NOMO-1 treated with DMSO at 0.1 percent for 48 hours (cell line): ENCODE data around the gene KIF26A.

Experiments
- DNase-seq: peaks from one replicate; lab custom pipeline; 2025; ENCODE audit not compliant: unreplicated experiment; lab: John Stamatoyannopoulos, UW

KIF26A gene

DNA sequence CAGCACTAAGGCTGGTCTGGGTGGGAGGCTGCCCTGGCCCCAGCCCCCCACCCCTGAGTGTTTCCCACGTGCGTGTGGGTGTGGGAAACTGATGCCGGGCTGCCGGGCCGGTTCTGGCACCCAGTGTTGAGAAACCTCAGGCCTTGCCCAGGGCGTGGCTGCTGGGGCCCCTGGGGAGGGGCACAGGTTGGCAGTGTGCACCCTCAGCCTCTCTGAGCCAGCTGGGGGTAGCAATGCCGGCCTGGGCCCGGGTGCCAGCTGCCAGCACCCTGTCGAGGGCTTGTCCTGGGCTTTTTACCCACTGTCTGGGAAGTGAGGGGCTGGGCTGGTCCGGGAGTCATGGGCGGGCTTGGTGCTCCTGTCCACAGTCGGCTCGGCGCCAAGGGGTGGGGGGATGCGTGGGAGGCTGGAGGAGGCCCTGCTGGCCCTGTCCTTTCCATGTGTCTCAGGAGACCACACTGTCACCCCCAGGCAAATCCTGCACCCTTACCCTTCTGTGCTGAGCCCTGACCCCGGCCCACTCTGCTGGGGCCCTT, 37.2 kb upstream of the KIF26A start:
- no peak for DNase-seq

DNA sequence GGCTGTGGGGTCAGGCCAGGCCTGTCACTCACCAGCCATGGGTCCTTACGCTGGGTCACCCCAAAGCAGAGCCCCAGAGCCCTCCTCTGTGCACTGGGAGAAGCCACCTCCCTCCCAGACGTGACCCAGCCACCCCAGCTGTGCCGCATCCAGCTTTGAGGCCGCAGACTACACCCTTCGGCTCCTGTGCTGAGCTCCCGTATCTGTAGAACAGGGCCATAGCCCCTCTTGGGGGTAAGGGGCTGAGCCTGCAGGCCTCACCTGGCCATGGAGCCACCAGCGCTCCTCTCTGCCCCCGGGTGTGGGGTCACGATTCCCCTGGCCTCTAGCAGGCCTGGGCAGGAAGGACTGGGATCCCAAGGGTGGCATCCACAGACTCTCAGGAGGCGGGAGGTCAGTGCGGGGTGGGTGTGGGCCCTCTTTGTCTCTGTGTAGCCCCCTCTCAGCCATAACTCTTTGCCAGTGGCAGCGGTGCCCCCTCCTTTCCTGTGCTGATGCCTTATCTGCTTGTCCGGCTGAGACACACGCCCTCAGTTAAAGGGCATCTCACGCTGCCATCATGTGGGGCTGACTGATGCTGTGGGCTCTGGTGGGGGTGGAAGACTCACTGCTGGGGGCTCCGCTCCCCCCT, 36.6 kb upstream of the KIF26A start:
- no peak for DNase-seq

DNA sequence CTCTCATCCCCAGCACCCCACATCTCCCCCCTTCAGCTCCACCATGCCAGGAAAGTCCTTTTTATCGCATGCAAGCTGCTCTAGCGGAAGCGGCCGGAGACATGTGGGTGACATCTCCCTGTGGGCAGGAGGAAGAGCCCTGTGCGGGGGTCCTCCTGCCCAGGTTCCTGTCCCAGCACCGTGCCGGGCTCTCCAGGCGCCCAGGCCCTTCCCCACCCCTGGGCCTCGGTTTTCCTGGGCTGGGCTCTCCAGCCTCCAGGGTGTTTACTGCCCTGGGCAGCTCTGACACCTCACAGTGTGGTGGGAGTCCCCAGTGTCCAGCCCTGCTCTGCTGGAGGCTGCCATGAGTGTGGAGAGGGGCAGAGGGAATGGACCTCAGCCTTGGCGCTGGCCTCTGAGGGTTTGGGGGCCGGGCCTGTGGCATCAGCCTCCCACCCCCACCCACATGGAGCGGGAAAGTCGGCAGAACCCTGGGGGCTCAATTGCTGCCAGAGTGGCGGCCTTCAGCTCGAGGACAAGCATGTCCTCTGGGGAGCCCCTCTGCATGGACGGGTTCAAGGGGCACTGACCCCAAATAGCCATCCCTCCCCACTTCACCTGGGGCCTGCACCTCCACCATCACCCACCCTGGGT, 36.0 kb upstream of the KIF26A start:
- DNase-seq = no peak

DNA sequence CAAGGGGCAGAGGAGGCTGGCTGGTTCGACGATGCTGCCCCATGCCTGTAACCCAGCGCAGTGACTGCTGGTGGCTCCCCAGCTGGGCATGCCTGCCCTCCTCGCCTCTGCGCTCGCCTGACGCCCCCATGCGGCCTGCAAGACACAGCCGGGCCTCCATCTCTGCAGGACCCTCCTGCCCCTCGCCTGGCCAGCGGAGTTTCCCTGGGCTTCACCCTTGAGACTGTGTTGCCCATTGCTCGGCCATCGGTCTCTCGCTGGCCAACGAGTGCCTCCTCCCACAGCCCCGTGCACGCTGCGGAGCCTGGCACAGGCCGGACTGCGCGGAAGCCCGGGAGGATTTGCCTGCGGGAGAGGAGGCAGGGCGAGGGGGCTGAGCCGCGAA, 35.3 kb upstream of the KIF26A start:
- DNase-seq = no peak

DNA sequence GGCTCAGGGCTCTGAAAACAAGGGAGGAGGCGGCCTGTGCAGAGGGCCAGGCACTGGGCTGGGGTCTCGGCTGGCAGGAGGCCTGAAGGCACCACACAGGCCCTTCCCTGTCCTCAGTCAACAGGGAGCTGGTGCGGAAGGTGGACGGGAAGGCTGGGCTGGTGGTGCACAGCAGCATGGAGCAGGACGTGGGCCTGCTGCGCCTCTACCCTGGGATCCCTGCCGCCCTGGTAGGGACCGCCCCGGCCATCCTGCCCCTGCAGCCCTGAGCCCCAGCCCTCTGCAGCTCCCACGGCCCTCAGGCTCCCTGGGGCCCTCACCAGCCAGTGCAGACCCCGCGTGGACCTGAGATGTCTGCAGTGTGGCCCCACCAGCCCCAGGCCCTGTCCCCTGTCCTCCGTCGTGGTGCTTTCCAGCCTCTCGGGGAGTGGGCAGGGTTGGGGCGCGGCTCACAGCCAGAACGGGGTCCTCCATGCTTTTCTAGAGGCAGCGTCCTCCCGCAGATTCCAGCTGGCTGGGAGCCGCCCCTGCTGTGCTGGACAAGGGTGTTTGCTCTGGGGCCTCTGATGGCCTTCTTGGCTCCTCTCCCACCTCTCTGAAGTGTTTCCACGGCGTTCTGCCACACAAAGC, 34.8 kb upstream of the KIF26A start:
- DNase-seq = no peak

DNA sequence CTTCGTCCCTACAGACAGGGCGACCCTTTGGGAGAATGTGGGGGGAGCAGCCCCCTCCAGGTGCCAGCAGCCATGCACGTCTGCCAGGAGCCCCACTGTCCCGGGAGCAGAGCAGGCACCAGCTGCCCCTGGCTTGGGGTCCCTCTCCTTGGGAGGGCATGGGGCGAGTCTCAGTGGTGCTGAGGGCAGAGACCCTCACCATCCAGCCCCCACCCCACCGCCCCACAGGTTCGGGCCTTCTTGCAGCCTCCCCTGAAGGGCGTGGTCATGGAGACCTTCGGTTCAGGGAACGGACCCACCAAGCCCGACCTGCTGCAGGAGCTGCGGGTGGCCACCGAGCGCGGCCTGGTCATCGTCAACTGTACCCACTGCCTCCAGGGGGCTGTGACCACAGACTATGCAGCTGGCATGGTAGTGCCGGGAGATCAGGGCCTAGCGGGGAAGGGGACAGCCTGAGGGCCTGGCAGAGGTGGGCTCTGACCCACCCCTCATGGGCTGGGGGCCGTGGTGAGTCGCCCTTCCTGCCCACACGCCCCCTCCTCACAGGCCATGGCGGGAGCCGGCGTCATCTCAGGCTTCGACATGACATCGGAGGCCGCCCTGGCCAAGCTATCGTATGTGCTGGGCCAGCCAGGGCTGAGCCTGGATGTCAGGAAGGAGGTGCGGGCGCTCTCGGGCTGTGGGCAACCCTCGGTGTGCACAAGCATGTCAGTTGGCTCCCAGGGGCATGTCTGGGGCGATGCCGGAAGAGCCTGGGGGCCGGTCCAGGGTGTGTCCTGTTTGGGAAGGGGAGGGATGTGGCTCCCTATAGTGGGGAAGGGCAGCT, 34.1 kb upstream of the KIF26A start:
- no peak for DNase-seq

DNA sequence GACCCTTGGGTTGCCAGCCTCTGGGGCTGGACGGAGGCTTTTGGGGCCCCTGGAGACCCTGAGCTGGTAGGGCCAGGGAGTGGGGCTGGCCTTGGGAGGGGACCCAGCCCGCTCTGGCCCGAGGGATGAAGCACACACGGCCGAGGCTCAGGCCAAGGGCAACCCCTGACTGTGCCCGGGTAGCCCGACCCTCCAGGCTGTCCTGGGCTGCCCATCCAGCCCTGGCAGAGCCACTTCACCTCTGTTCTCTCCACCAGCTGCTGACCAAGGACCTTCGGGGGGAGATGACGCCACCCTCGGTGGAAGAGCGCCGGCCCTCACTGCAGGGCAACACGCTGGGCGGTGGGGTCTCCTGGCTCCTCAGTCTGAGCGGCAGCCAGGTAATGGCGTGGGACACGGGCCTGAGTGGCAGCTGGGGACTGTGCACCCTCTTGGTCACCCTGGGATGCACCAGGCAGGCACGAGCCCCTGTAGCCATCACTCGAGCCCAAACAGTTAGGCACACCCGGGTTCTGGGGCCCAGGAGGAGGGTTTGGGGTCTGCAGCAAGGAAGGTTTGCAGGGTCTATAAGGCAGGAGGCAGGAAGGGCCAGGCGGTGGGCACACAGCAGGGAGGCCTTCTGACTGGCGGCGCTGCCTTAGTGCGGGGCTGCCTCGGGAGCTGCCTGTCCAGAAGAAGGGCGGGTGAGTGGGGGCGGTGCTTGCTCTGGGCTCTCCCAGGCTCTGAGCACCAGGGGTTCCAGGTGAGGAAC, 33.1 kb upstream of the KIF26A start:
- no peak for DNase-seq

DNA sequence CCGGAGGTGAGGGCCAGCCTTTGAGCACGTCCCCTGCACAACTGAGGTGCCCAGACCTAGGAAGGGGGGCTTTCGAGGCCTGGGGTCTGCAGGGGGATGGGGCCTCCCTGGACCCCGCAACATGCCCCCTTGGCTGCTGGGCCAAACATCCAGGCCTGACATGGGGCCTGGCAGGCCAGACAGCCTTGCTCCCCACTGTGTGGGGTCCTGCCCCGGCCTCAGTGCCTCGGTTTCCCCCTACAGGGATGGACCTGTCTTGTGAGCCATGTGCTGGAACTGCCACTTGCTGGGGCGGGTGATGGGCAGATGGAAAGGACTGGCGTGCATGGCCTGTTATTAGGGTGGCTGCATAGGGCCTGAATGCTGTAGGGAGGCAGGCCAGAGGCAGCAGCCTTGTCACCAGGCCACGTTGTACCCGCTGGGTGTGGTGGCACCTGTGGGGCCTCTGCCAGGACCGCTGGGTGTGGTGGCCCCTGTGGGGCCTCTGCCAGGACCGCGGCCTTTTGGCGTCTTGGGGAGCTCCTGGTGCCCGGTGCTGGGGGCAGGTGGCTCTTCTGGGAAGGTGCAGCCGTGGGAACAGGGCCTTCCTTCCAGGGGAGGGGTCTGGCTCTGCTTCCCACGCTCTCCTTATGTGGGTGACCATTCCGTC, 32.4 kb upstream of the KIF26A start:
- DNase-seq = no peak

DNA sequence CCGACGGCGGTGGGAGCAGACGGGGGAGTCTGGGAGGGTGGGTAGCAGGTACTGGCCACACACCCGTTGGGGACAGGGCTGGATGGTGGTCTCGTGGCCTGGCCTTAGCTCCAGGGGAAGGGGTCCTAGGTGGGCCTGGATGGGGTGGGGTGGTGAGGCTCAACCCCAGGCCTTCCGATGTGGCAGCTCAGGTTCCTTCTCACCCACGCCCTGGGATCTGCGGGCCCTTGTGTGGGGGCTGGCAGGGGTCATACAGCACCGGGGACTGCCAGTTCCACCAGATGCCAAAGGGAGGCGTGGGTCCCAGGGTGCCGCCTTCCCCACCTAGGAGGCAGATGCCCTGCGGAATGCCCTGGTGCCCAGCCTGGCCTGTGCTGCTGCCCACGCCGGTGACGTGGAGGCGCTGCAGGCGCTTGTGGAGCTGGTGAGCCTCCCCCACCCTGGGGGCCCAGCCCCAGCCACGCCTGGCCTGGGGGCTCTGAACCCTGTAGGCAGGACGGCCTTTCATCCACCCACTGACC, 31.9 kb upstream of the KIF26A start:
- DNase-seq = no peak

DNA sequence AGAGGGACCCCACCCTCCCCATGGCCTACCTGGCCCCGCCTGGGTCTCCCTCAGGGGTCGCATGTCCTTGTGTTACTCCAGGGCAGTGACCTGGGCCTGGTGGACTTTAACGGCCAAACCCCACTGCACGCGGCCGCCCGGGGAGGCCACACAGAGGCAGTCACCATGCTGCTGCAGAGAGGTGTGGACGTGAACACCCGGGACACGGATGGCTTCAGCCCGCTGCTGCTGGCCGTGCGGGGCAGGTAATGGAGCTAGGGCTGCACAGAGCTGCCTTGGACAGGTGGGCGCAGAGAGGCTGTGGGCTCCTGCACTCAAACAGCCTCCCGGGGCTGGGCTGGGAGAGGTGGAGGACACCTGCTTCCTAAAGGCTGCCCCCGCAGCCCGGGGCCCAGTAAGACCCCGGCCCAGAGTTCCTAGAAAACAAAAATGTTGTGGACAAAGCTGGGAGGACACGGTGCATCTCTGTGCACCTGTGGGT, 31.2 kb upstream of the KIF26A start:
- DNase-seq = no peak

DNA sequence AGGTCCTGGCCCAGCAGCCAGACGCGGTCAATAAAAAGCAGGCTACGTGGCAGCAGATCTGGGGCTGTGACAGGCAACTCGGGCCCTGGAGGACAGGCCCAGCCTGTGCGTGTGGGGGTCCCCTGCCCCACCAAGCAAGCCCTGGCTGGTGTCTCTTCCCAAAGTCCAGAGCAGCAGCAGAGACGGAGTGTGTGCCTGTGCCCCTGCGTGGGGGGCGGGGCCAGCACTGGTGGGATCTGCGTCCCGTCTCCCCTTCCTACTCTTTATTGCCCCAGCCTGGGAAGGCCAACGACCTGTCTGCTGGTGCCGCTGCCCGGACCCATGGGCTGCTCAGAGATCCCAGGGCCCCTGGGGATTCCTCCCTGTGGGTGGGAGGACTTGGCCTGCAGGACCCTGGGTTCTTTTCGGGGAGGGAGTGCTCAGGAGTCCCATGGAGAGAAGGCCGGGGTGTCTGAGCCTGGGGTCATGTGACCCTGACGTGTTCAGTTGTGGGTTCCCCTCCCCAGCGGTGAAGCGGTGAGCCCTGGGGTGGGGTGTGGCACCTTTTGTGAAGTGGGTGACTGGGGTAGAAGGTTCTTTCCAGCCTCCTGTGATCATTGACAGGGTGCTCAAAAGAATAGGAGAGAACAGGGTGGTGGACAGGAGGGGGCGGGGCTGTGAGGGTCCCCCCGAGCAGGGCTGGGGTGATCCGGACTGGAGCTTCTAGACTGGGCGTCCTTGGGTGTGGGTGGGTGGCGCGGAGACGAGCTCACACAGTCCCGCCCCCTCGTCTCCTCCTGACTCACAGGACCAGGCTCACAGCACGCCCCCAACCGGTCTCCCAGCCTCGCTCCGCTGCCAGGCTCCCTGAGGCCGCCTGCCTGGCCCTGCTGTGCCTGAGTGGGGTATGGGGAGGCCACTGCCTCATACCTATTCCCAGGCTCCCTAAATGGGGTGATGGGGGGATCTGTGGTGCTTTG, 30.5 kb upstream of the KIF26A start:
- DNase-seq = no peak

DNA sequence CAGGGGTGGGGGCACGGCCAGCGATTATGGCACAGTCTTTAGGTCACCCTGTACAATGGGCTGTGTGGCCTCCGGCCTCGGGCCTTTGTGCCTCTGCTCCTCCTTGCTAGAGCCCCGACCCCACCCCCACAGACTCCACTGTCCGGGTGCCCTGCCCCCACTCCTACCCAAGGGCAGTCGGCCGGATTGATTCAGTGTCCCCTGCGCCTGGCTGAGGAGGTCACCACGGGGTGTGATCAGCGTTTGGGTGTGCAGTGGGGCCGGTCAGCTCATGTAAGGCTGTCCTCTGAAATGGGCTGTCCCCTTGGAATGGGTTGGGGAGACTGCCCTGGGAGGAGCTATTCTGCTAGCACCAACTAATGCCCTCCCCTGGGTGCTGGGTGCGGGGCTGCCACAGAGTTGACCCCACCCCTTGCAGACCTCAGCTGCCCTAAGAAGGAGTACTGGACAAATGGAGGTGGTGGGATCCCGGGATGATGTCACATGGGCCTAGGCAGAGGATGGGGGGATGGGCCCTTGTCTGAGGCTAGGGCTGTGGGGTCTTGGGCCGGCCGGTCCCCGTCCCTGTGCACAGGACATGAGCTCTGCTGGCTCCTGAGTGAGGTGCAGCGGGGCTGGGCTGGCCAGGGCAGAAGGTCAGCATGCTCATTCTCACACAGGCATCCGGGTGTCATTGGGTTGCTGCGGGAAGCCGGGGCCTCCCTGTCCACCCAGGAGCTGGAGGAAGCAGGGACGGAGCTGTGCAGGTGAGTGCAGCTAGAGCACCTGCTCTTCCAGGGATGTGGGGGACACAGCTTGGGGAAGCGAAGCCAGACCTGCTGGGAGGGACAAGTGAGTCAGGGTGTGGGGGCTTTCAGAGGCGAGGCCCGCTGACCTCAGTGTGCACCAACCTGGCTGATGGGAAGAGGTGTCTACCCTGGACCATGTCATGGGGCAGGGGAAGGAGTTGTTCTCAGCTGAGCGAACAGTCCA, 29.5 kb upstream of the KIF26A start:
- no peak for DNase-seq

DNA sequence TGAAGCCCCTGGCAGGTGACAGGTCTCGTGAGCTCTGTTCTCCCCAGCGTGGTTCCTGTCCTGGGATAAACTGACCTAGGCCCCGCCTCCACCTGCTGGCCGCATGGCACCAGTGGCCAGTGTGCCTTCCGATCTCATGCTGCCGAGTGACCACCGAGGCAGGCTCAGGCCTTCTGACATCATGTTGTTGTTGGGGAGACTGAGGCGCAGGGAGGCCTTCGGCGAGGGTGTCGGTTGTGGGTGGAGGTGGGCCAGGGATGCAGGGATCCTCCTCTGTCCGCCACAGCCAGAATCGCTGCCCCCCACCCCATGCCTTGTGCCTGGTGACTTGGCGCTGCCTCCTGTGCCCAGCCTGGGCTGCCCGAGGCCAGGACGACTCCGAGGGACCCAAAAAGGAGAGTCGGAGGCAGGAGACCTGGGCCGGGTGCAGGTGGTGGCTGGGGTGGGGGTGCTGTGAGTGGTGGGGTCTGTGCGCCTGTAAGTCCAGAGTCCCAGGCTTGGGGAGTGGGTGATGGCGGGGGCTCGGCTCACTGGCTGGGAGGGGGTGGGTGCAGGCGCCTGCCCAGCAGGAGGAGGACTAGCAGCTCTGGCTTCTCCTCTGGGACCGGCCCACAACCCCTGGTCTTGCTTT, 28.5 kb upstream of the KIF26A start:
- DNase-seq = no peak

DNA sequence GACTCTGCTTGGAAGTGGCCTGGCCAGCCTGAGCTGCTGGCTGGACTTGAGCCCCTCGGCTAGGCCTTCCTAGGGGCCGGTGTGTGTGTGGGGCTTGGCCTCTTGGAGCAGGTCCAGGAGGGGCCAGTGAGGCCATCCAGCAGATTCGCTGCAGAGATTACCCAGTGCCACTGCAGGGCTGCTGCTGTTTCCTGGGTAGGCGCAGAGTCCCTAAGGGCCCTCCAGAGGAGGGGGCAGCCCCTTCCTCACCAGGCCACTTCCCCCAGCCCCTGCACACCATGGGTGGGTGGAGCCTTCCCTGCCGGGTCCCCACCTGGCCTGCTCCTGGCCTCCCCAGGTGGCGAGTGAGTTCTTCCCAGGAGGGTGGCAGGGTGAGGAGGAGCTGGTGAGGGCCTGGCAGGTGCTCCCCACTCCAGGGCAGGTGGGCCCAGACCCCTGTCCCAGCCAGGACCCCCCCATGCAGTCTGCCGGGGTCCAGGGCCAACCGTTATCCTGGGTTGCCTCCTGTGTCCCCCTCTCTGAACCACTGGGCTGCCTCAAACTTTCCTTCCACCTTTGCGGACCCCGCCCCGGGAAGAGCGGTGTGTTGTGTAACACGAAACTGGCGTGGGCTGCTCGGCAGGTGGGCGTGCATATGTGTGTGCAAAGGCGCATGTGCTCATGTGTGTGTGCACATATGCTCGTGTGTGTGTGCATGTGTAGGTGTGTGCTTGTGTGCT, 27.7 kb upstream of the KIF26A start:
- DNase-seq = no peak

DNA sequence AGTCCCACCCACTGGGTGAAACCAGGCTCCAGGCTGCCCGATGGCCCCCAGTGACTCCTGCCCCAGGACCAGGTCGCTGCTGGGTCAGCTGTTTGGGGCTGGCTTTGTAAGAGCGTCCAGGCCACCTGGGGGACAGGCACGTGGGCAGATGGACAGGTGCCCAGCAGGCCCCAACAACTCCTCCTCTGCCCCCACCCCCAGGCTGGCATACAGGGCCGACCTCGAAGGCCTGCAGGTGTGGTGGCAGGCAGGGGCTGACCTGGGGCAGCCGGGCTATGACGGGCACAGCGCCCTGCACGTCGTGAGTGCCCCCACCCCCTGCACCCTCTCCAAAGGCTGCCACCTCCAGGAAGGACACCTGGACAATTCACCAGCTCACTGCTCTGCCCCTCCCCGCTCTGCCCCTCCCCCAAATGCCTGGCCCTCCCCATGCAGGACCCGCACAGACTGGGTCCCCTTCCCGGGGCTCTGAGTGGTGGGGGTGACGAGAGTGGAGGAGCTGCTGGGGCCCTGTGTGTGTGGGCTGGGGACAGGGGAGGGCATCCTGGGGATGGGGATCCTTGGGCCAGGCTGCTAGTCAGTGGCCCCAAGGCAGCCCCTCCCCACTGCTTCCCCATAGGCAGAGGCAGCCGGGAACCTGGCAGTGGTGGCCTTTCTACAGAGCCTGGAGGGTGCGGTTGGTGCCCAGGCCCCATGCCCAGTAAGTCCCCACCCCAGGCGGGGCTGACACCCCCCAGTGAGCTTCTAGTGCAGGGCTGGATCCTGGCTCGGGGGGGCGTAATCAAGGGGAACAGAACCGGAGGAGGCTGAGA, 26.9 kb upstream of the KIF26A start:
- no peak for DNase-seq

DNA sequence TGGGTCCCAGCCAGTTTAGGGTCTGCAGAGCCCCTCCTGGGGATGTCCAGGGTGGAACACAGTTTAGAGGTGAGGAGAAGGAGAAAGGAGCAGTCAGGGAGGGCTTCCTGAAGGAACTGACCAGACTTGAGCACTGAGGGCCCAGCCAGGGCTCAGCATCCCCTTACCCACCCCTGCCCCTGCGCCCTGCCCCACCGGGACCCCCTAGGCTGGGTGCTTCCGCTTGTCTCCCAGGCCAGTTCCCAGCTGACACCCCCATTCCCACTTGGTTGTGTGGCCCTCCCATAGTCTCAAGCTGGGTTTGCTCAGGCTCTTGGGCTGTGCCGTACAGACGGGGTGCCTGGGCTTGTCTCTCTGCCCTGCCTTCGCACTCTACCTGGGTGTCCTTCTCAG, 26.3 kb upstream of the KIF26A start:
- DNase-seq = no peak
